ENCODE data around the gene CALD1. TPM values are rescaled to one million over a fixed set of nuclear protein-coding genes. Genes with fewer than 3 reads are reported as not detected.

The CALD1 gene
- total RNA-seq, 2 experiments from 2014 or later: 0.33 TPM; not detected in 1

- Mint-ChIP-seq H3K27ac (no peak overlapping the region), H3K36me3 (ENCODE audit: low read depth) (peaks cover 5% of the 10 kb centered on the region), H3K27me3 (peaks cover 26% of the 10 kb centered on the region), H3K4me3 (no peak overlapping the region), H3K4me1 (ENCODE audit: low read depth) (peaks cover 5% of the 10 kb centered on the region), H3K9me3 (peaks cover 15% of the 10 kb centered on the region)
- no peak for DNase-seq
- Histone ChIP-seq H3K27ac (ENCODE audit: low read depth in 1 of 2, low read length in 2 of 2) (no peak overlapping the region), H3K4me3 (ENCODE audit: low read length) (no peak overlapping the region), H3K9me3 (ENCODE audit: control insufficient read depth in 1 of 2, insufficient read depth in 1 of 2, low read length in 2 of 2) (peaks cover 12 to 14% of the 10 kb centered on the region in 2 experiments), H3K27me3 (ENCODE audit: control insufficient read depth in 1 of 2, insufficient read depth in 2 of 2, low read length in 2 of 2) (peaks cover 0 to 7% of the 10 kb centered on the region in 2 experiments), H3K4me1 (ENCODE audit: insufficient read depth, low read length) (peaks cover 4% of the 10 kb centered on the region), H3K36me3 (ENCODE audit: insufficient read depth, low read length) (no peaks in the 10 kb centered on the region)
- TF ChIP-seq, protein P1, sequence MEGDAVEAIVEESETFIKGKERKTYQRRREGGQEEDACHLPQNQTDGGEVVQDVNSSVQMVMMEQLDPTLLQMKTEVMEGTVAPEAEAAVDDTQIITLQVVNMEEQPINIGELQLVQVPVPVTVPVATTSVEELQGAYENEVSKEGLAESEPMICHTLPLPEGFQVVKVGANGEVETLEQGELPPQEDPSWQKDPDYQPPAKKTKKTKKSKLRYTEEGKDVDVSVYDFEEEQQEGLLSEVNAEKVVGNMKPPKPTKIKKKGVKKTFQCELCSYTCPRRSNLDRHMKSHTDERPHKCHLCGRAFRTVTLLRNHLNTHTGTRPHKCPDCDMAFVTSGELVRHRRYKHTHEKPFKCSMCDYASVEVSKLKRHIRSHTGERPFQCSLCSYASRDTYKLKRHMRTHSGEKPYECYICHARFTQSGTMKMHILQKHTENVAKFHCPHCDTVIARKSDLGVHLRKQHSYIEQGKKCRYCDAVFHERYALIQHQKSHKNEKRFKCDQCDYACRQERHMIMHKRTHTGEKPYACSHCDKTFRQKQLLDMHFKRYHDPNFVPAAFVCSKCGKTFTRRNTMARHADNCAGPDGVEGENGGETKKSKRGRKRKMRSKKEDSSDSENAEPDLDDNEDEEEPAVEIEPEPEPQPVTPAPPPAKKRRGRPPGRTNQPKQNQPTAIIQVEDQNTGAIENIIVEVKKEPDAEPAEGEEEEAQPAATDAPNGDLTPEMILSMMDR (IDR thresholded peaks at IDR 0.05): no peak
- ChIA-PET POLR2A (no interaction called here), CTCF (no interaction called here)
- ATAC-seq (ENCODE audit: poor library complexity): no peak
- intact Hi-C loops (cut with DNase I, micrococcal nuclease): no loop called here
Measured at GRCh38 chr7:134894928-134895327, 115.5 kb downstream of the CALD1 start.

- peaks cover 12 to 14% of the 10 kb centered on the region in 2 experiments for H3K9me3 ChIP-seq (ENCODE audit: control insufficient read depth in 1 of 2, insufficient read depth in 1 of 2, low read length in 2 of 2)
- no peak for DNase-seq
- no peak overlapping the region for H3K27ac ChIP-seq (ENCODE audit: low read depth in 1 of 2, low read length in 2 of 2)
- H3K27me3 ChIP-seq (ENCODE audit: control insufficient read depth in 1 of 2, insufficient read depth in 2 of 2, low read length in 2 of 2): peaks cover 0 to 7% of the 10 kb centered on the region in 2 experiments
- peaks cover 25% of the 10 kb centered on the region for H3K27me3 Mint-ChIP-seq
- ChIA-PET POLR2A (no interaction called here), CTCF (no interaction called here)
- no peaks in the 10 kb centered on the region for H3K36me3 ChIP-seq (ENCODE audit: insufficient read depth, low read length)
- TF ChIP-seq, protein P1 (IDR thresholded peaks at IDR 0.05): no peak
- H3K9me3 Mint-ChIP-seq: peaks cover 15% of the 10 kb centered on the region
- H3K4me3 ChIP-seq (ENCODE audit: low read length): no peak overlapping the region
- peaks cover 4% of the 10 kb centered on the region for H3K4me1 Mint-ChIP-seq (ENCODE audit: low read depth)
- H3K4me1 ChIP-seq (ENCODE audit: insufficient read depth, low read length): peaks cover 4% of the 10 kb centered on the region
- peaks cover 5% of the 10 kb centered on the region for H3K36me3 Mint-ChIP-seq (ENCODE audit: low read depth)
- intact Hi-C loops (cut with DNase I, micrococcal nuclease): no loop called here
- H3K27ac Mint-ChIP-seq: no peak overlapping the region
- ATAC-seq (ENCODE audit: poor library complexity): no peak
- H3K4me3 Mint-ChIP-seq: no peak overlapping the region
Measured at GRCh38 chr7:134896073-134896472, 116.6 kb downstream of the CALD1 start.

DNA sequence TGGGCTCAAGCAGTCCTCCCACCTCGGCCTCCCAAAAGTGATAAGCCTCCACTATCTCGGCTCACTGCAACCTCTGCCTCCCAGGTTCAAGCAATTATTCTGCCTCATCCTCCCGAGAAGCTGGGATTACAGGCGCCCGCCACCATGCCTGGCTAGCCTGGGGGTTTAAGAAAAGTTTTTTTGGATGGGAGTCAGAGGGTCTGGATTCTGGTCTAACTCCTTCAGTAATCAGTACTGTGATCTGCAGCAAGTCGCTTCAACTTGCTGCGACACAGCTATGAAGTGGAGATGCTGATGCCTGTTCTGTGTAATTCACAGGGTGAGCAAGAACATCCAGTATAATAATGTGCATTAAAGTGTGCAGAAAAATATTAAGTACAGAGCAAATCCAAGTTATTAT is 118.5 kb downstream of the CALD1 start:
- ChIA-PET CTCF (no interaction called here), POLR2A (no interaction called here)
- intact Hi-C loops (cut with DNase I, micrococcal nuclease): no loop called here
- no peaks in the 10 kb centered on the region for H3K27me3 ChIP-seq (ENCODE audit: control insufficient read depth in 1 of 2, insufficient read depth in 2 of 2, low read length in 2 of 2)
- Mint-ChIP-seq H3K4me1 (ENCODE audit: low read depth) (no peaks in the 10 kb centered on the region), H3K36me3 (ENCODE audit: low read depth) (peaks cover 5% of the 10 kb centered on the region), H3K4me3 (no peak overlapping the region), H3K27ac (no peak overlapping the region), H3K9me3 (peaks cover 15% of the 10 kb centered on the region), H3K27me3 (peaks cover 8% of the 10 kb centered on the region)
- TF ChIP-seq, protein P1 (IDR thresholded peaks at IDR 0.05): no peak
- H3K36me3 ChIP-seq (ENCODE audit: insufficient read depth, low read length): no peaks in the 10 kb centered on the region
- ATAC-seq (ENCODE audit: poor library complexity): no peak
- H3K9me3 ChIP-seq (ENCODE audit: control insufficient read depth in 1 of 2, insufficient read depth in 1 of 2, low read length in 2 of 2): peaks cover 9 to 14% of the 10 kb centered on the region in 2 experiments
- no peak overlapping the region for H3K4me3 ChIP-seq (ENCODE audit: low read length)
- no peak overlapping the region for H3K27ac ChIP-seq (ENCODE audit: low read depth in 1 of 2, low read length in 2 of 2)
- no peaks in the 10 kb centered on the region for H3K4me1 ChIP-seq (ENCODE audit: insufficient read depth, low read length)
- no peak for DNase-seq
